ENCODE results near the gene LYPD4.

Gene LYPD4

GRCh38 chr19:41850381-41850780 is 5.9 kb upstream of the LYPD4 start:
- no peak for DNase-seq (ENCODE audit: low read depth)

- no peak for DNase-seq (ENCODE audit: low read depth)
These were observed 4.6 kb upstream of the LYPD4 start for GRCh38 chr19:41849067-41849466.

- no peak for DNase-seq (ENCODE audit: low read depth)
These were observed 4.2 kb upstream of the LYPD4 start for GRCh38 chr19:41848666-41849065.

DNA sequence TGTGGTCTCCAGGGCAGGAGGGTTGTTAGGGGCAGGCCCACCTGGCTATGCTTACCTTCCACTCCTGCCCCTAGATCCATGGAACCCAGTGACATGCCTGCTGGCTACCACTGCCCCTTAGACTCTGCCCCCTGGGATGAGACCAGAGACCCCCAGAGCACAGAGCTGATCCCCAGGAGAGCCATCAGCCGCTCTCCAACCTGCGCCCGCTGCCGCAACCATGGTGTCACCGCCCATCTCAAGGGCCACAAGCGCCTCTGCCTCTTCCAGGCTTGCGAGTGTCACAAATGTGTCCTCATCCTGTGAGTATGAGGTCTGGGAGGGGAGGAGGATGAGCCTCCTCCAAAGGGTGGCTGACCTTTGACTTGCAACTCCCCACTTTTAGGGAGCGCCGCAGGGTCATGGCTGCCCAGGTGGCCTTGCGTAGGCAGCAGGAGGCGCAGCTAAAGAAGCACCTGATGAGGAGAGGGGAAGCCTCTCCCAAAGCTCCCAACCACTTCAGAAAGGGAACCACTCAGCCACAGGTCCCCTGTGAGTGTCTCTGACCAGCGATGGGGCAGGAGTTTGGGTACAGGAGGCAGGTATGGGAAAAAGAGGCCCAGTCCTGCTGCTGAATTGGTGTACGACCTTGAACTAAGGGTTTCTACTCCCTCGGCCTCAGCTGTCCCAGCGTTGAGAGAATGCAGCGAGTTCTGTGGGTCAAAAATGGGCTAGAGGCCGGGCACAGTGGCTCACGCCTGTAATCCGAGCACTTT is 3.0 kb upstream of the LYPD4 start:
- DNase-seq (ENCODE audit: low read depth) = no peak

- DNase-seq (ENCODE audit: low read depth) = no peak
These were observed 638 bp upstream of the LYPD4 start for GRCh38 chr19:41845051-41845590.

GRCh38 chr19:41845001-41845050 is 343 bp upstream of the LYPD4 start, which contains the start of gene DMRTC2:
DMRTC2 (plus strand) TSS chr19:41845042; CDS start chr19:41847429, 2,387 bp downstream.
- no peak for DNase-seq (ENCODE audit: low read depth)

DNA sequence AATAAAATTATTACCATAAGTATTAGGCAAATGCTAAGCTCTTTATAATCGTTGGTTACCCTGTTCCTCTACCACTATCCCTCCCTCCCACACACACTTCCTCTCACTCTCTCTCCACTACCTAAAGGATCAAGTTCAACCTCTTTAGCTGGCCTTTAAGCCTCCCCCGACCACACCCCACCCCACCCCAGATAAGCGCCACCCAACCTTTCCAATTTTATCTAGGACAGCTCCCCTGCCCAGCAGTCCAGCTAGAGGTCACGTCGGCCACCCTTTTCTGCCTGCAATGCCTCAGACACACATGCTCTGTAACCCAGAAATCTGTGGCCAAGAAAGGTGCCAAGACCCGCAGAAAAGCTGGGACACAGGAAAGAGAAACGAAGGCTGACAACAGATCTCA is 1.1 kb downstream of the LYPD4 start:
- DNase-seq (ENCODE audit: low read depth) = no peak

DNA sequence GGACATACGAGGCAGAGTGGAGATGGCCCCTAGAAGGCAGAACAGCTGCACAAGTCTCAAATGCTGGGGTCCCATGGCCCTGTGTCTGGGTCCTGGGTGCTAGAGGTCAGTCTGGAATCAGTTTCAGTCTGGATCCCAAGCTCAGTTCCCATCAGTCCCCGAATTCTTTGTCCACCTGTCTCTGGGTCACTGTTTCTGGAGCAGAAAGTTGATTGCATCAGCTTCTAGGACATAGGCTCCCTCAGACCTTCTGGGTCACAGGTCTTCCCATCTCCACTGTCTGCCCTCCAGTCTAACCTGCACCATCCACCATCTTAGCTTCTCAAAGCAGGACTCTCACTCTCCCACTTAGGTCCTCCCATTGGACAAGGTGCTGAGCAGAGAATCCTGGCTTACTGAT is 5.3 kb downstream of the LYPD4 start:
- DNase-seq (ENCODE audit: low read depth) = no peak

DNA sequence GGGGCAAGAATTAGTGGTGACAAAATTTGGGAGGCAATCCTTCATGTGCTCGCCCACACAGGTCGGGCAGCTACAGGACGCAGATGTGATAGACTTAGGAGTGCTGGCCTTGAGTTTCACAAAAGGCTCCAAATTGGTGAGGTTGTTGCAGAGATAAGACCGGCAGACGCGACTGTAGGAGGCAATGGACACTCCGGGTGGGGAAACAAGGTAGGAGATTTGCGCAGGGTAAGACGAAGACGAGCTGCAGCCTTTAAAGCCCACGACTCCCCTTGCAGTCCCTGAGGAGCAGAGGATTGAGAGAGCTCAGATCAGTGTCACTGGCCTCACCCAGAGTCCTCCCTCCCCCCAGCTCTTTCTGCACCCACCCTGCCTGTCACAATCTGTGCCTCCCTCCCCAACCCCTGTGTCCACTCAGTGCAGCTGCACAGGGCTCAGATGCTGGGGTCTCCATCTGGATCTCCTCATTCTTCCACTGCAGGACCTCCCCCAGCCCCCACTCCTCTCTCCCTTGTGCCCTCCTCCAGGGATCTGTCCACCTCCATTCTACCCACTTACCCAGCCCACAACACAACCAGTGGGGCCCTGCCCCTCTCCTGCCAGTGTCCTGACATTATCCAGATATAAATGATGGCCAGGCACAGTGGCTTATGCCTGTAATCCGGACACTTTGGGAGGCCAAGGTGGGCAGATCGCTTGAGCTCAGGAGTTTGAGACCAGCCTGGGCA is 6.3 kb downstream of the LYPD4 start:
- DNase-seq (ENCODE audit: low read depth) = no peak

GRCh38 chr19:41821003-41821735 is 23.3 kb downstream of the LYPD4 start:
- peak; percentile 19 for DNase-seq (ENCODE audit: low read depth)

GRCh38 chr19:41816761-41817160 is 27.7 kb downstream of the LYPD4 start:
- DNase-seq (ENCODE audit: low read depth) = no peak

DNA sequence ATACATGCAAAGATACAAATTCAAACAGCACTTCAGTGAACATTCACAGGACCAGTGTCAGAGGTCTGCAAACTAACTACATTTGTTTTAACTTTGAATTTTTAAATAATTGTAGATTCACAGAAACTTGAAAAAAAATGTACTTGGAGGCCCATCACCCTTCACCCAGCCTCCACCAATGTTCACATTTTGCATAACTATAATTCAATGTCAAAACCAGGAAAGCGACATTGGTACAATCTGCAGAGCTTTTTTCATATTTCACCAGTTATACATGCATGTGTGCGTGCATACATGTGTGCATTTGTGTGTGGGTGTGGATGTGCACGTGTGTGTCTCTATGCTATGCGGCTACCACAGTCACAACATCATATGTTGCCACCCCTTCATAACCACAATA is 29.2 kb downstream of the LYPD4 start:
- DNase-seq (ENCODE audit: low read depth) = no peak

- no peak for DNase-seq (ENCODE audit: low read depth)
These were observed 30.6 kb downstream of the LYPD4 start for GRCh38 chr19:41813911-41814310.

DNA sequence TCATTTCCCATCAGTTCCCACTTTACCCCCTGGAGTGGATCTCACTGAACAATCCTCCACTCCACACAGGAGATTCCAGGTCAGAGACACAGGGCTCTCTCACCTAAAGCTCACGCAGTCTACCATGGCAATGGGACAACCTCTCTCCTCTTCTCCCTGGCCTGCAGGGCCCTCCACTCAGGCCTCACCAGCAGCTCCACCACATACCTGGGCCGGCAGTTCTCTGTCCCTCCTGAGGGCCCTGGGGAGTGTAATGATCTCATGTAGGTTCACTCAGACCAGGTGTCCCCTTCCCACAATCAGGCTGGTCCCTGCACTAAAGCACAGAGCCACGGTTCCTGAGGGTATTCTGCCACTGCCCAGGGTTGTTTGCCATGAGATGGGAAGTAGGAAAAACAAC is 32.5 kb downstream of the LYPD4 start:
- DNase-seq (ENCODE audit: low read depth) = no peak

- no peak for DNase-seq (ENCODE audit: low read depth)
These were observed 33.4 kb downstream of the LYPD4 start for GRCh38 chr19:41811036-41811435.

- no peak for DNase-seq (ENCODE audit: low read depth)
These were observed 34.2 kb downstream of the LYPD4 start for GRCh38 chr19:41810301-41810700.

DNA sequence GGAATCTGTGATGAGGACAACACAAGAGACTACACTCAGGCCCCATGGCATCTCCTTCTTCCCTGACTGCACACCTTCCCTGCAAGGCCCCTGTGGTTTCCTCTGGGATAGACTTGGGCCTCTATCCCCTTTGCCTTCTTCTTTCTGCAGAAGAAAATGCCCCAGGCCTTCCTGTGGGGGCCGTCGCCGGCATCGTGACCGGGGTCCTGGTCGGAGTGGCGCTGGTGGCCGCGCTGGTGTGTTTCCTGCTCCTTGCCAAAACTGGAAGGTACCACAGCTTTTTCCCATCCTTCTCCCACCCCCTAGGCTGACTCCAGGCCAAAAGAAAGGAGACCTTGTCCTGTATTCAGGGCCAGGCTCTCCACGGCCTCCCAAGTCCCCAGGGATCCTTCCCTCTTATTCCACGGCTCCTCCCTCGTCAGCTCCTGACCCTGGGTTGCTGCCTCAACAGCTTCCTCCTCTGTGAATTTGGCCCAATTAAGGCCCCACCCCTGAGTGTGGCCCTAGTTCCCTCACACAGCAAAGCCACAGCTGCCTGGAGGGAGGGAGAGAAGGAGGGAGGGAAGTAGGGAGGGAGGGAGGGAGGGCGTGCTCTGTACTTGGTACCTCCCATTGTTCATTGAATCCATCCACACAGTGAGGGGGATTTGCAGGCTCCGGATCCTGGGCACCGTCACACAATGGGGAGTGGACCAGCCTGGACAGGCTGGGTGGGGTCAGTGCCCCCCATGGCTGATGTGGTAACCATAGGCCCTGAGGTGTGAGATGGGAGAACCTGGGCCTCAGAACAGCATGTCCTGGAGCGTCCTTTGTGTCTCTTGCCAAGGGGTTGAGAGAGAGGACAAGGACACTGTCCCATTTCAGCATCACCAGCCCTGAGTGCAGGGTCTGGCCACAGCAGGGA is 35.6 kb downstream of the LYPD4 start:
- no peak for DNase-seq (ENCODE audit: low read depth)

DNA sequence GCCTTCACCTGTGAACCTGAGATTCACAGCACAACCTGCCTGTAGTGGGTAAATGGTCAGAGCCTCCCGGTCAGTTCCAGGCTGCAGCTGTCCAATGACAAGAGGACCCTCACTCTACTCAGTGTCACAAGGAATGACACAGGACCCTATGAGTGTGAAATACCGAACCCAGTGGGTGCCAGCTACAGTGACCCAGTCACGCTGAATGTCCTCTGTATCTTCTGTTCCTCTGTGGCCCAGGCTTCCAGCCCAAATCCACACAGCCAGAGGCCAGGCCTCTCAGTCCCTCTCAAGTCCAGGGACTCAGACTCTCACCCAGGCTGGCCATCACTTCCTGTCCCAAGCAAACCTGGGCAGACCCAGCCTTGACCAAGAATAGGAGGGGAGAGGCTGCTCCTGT is 37.3 kb downstream of the LYPD4 start:
- DNase-seq (ENCODE audit: low read depth) = no peak

- DNase-seq (ENCODE audit: low read depth) = no peak
These were observed 40.1 kb downstream of the LYPD4 start for GRCh38 chr19:41804336-41804735.

DNA sequence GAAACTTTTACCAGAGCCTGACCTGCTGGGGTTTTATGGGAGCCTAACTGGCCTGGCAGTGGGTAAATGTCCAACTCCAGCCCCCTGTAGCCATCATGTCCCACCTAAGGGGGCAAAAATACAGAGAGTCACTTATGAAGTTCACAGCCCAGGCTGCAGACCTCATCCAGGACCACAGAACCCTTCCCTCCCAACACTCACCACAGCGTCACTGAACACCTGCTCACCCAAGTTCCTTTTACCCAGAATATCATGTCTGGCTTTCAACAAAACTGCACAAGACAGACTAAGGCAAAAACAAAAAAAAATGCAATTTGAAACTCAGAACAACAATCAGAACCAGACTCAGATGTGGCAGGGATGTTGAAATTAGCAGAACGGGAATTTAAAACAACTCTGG is 41.7 kb downstream of the LYPD4 start:
- no peak for DNase-seq (ENCODE audit: low read depth)

- no peak for DNase-seq (ENCODE audit: low read depth)
These were observed 42.7 kb downstream of the LYPD4 start for GRCh38 chr19:41801792-41802211.

DNA sequence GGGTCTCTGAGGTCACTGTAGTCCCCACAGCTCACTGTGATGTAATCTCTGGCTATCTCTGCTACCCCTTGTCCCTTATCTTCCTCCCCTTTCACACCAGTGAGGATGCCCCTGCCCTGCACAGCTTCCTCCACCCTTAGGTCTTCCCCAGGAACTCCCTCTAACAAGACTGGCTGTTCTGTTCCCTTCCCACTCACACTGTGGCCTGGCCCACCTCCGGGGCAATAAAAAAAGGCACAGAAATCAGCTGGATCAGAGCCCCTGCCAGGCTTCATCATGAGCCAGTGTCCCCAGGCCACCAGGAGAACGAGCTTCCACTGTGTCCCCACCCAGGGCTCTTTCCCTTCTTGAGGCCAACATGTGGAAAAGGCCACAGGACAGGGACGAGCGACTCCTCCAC is 43.5 kb downstream of the LYPD4 start:
- no peak for DNase-seq (ENCODE audit: low read depth)
